Measurements from ENCODE around the gene ZNF646. TPM values are rescaled to one million over a fixed set of nuclear protein-coding genes. Genes with fewer than 3 reads are reported as not detected.

ZNF646 gene
- polyA plus RNA-seq, 1 donor from 2014 or later: 8.5 TPM

DNA sequence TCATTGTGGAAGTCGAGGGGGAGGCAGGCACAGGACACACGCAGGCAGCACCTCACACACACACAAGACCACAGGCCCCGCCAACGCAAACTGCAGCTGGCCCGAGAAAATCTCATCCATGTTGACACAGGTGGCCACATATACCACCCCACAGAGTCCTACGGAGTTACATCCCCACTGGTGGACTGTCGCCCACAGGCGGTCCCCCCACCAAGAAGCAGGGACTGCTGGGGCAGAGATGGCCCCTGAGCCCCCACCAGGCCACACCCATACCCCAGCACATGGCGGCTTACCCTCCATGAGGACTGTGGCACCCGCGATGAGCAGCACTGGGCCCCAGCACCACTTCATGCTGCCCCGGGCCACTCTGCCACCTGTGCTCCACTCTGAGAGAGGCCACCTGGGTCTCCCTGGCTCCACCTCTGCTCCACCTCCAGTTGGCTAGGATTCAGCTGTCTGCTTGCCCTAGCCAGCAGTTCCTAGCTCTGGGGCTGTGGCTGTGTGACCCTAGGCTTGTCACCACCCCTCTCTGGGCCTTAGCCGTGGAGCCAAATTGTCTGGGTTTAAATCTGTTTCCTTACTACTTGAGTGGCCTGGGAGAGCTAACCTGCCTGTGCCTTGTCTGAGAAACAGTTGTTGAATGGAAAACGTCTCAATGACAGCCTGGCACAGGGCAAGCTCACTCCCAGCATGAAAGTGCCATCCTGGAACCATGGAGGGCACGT is 14.4 kb downstream of the ZNF646 start, which contains the start of gene PRSS53:
TSS of gene PRSS53 (minus strand) at position 485 of the 725 bp plus-strand sequence. CDS start at position 351, 134 bp downstream.
- Histone ChIP-seq H3K36me3 (ENCODE audit: insufficient read depth, low read length) (no peaks in the 10 kb centered on the region), H3K4me2 (ENCODE audit: low read length) (no peak within 1 kb of the TSS), H3K27ac (ENCODE audit: low read length) (no peak within 1 kb of the TSS)

GRCh38 chr16:31089199-31089598 is 15.0 kb downstream of the ZNF646 start:
- Histone ChIP-seq H3K4me3 (ENCODE audit: low read length) (no peak overlapping the region), H3K9ac (ENCODE audit: low read length) (no peak overlapping the region), H3K9me2 (ENCODE audit: insufficient read depth, low read length) (no peaks in the 10 kb centered on the region), H3K36me3 (ENCODE audit: insufficient read depth, low read length) (no peaks in the 10 kb centered on the region), H3K27me3 (ENCODE audit: insufficient read depth, low read depth, low read length) (no peaks in the 10 kb centered on the region), H3K4me2 (ENCODE audit: low read length) (no peak overlapping the region), H3K9me3 (ENCODE audit: low read length) (no peaks in the 10 kb centered on the region), H3K79me2 (replicated peaks; ENCODE audit: insufficient read depth, low read length) (peaks cover 11% of the 10 kb centered on the region), H3K27ac (ENCODE audit: low read length) (no peak overlapping the region), H2AFZ (ENCODE audit: low read depth, low read length) (no peak overlapping the region), H4K20me1 (ENCODE audit: insufficient read depth) (no peaks in the 10 kb centered on the region), H3F3A (ENCODE audit: insufficient read depth, low read length, poor library complexity, severe bottlenecking) (no peaks in the 10 kb centered on the region)
- no peak for TF ChIP-seq SMC3 (conservative IDR thresholded peaks at IDR 0.05; ENCODE audit: poor library complexity)
- no peak for TF ChIP-seq CTCF (IDR thresholded peaks at IDR 0.05; ENCODE audit: poor library complexity, severe bottlenecking)

More for the DNA sequence above, 14.4 kb downstream of the ZNF646 start, which contains the start of gene PRSS53:
- no peak within 1 kb of the TSS for H3K4me3 ChIP-seq (ENCODE audit: low read length)
- no peak within 1 kb of the TSS for H3K9ac ChIP-seq (ENCODE audit: low read length)
- no peaks in the 10 kb centered on the region for H3K9me3 ChIP-seq (ENCODE audit: low read length)
- H3F3A ChIP-seq (ENCODE audit: insufficient read depth, low read length, poor library complexity, severe bottlenecking): no peaks in the 10 kb centered on the region
- no peaks in the 10 kb centered on the region for H4K20me1 ChIP-seq (ENCODE audit: insufficient read depth)
- no peak for TF ChIP-seq MXI1 (conservative IDR thresholded peaks at IDR 0.05; ENCODE audit: poor library complexity, severe bottlenecking)
- TF ChIP-seq SMC3 (conservative IDR thresholded peaks at IDR 0.05; ENCODE audit: poor library complexity): no peak
- TF ChIP-seq RAD21 (conservative IDR thresholded peaks at IDR 0.05): no peak
- no peak for TF ChIP-seq EZH2 (IDR thresholded peaks at IDR 0.05; ENCODE audit: borderline replicate concordance, insufficient read depth, low read length, poor library complexity, severe bottlenecking)
- TF ChIP-seq CTCF (IDR thresholded peaks at IDR 0.05; ENCODE audit: poor library complexity, severe bottlenecking): no peak
- TF ChIP-seq POLR2AphosphoS5 (IDR thresholded peaks at IDR 0.05): no peak
- no peak for TF ChIP-seq EP300 (conservative IDR thresholded peaks at IDR 0.05; ENCODE audit: poor library complexity, severe bottlenecking)
- no peak for TF ChIP-seq TAF1 (IDR thresholded peaks at IDR 0.05; ENCODE audit: low read depth)
- TF ChIP-seq, protein P1, sequence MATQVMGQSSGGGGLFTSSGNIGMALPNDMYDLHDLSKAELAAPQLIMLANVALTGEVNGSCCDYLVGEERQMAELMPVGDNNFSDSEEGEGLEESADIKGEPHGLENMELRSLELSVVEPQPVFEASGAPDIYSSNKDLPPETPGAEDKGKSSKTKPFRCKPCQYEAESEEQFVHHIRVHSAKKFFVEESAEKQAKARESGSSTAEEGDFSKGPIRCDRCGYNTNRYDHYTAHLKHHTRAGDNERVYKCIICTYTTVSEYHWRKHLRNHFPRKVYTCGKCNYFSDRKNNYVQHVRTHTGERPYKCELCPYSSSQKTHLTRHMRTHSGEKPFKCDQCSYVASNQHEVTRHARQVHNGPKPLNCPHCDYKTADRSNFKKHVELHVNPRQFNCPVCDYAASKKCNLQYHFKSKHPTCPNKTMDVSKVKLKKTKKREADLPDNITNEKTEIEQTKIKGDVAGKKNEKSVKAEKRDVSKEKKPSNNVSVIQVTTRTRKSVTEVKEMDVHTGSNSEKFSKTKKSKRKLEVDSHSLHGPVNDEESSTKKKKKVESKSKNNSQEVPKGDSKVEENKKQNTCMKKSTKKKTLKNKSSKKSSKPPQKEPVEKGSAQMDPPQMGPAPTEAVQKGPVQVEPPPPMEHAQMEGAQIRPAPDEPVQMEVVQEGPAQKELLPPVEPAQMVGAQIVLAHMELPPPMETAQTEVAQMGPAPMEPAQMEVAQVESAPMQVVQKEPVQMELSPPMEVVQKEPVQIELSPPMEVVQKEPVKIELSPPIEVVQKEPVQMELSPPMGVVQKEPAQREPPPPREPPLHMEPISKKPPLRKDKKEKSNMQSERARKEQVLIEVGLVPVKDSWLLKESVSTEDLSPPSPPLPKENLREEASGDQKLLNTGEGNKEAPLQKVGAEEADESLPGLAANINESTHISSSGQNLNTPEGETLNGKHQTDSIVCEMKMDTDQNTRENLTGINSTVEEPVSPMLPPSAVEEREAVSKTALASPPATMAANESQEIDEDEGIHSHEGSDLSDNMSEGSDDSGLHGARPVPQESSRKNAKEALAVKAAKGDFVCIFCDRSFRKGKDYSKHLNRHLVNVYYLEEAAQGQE (IDR thresholded peaks at IDR 0.05; ENCODE audit: borderline replicate concordance): no peak
- peaks cover 11% of the 10 kb centered on the region for H3K79me2 ChIP-seq (replicated peaks; ENCODE audit: insufficient read depth, low read length)
- H3K9me2 ChIP-seq (ENCODE audit: insufficient read depth, low read length): no peaks in the 10 kb centered on the region
- no peak within 1 kb of the TSS for H2AFZ ChIP-seq (ENCODE audit: low read depth, low read length)
- H3K27me3 ChIP-seq (ENCODE audit: insufficient read depth, low read depth, low read length): no peaks in the 10 kb centered on the region
